Amygdala (tissue), 56 donors: Measurements from ENCODE around the gene FBLN1.
A peak's percentile ranks its signal among the peaks of the same experiment; 100 is the strongest.
"Not testable (repeated sequence)": the region's sequence is repeated elsewhere in the genome, so short reads cannot be mapped to it uniquely, and the experiment has no call there.

ENCODE experiments used
- DNase-seq, 56 donors: peaks; one replicate each; lab custom pipeline; 2025; lab: John Stamatoyannopoulos, UW

The FBLN1 gene, protein sequence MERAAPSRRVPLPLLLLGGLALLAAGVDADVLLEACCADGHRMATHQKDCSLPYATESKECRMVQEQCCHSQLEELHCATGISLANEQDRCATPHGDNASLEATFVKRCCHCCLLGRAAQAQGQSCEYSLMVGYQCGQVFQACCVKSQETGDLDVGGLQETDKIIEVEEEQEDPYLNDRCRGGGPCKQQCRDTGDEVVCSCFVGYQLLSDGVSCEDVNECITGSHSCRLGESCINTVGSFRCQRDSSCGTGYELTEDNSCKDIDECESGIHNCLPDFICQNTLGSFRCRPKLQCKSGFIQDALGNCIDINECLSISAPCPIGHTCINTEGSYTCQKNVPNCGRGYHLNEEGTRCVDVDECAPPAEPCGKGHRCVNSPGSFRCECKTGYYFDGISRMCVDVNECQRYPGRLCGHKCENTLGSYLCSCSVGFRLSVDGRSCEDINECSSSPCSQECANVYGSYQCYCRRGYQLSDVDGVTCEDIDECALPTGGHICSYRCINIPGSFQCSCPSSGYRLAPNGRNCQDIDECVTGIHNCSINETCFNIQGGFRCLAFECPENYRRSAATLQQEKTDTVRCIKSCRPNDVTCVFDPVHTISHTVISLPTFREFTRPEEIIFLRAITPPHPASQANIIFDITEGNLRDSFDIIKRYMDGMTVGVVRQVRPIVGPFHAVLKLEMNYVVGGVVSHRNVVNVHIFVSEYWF

DNA sequence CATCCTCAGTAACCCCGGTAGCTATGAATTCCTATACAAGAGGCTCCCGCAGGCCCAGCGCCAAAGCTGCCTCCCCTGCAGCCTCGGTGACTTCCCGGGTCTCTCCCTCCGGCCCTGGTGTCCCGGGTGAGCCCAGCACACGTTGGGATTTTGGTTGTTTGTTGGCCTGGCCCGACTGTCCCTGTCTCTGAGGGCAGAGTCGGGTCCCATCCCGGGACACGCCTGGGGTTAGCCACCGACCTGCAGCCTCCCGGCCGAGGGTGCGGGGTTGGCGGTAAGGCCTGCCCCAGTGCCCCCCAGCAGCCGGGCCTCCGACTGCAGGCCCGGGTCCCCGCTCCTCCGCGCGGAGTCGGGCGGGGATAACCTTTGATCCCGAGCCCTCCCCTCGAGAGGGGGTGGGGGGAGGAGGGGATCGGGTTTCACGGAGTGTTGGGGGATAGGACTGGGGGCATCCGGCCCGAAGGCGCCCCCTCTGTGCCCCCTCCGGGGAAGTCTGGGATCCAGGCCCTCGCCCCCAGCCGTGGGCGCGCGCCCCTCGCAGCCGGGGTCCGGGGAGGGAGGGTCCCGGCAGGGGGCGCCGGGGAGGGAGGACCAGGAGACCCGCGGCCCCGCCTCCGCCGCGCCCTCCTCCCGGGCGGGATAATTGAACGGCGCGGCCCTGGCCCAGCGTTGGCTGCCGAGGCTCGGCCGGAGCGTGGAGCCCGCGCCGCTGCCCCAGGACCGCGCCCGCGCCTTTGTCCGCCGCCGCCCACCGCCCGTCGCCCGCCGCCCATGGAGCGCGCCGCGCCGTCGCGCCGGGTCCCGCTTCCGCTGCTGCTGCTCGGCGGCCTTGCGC is at the start of gene FBLN1:
FBLN1 (plus strand) TSS at position 669 of the 835 bp plus-strand sequence; CDS start at position 772, 103 bp downstream.
- peak in 5 of 56 donors; percentile 10 to 47 (median 36) for DNase-seq

DNA sequence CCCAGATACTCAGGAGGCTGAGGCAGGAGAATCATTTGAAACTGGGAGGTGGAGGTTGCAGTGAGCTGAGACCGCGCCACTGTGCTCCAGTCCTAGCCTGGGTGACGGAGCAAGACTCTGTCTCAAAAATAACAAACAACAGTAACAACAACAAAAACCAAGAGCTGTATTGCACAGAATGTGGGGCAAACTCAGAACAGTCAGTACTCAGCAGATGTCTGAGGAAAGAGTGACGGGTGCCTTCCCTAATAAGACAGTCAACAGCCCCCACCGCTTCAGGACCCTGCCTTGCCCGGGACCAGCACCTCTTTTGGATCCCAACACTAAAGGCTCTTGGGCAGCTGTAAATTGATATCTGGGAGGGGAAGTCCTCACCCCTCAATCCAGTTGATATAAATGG is 48.9 kb upstream of the FBLN1 start:
- DNase-seq, result no peak

DNA sequence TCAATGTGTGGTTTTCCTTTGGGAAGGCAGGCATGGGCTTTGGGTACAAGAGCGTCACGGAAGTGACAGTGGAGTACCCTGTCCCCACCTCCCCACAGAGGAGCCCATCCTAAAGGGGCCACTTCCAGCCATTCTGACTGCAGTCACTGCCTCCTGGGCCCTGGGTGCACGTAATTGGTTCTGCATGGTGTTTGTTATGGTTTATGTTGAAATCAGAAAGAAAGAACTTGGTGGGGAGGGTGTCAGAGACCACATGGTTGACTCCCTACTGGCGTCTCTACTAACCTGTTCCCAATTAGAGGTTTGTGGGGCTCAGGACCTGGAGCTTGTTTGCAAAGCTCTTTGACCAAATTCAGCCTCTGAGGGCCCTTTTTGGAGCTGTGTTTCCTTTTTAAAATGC is 48.4 kb upstream of the FBLN1 start:
- no peak for DNase-seq

DNA sequence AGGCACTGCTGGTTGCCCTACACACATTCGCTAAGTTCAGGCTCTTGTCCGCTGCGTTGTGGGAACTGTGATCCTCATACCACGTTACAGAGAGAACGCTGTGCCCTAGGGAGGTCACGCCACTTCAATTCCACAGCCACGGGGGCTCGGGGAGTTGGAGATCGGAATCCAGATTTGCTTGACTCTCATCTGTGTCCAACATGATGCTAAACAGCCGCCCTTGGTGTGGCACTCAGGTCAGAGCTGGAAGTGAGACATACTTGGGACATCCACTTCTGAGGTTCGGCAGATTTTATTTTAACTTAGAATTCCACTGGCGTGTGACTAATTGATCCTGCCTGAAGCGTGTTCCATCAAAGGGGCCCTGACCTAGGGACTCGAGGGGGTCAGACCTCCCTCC is 47.5 kb upstream of the FBLN1 start:
- no peak for DNase-seq

DNA sequence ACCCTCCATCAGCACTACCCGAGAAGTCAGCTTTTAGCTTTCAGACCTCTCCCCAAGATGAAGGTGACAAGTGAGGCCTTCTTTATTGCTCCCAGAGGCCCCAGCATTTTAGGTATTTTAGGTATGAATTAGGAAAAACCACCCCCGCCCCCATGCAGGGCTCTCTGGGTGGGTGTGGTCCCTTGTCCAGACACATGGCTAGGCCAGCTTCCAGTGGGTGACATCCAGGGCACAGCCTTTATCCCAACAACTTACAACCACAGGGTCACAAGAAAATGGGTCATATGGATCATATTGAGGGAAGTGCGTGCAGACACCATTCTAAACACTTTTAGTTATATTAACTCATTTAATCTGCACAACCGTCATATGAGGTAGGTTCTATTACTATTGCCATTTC is 47.1 kb upstream of the FBLN1 start:
- no peak for DNase-seq

DNA sequence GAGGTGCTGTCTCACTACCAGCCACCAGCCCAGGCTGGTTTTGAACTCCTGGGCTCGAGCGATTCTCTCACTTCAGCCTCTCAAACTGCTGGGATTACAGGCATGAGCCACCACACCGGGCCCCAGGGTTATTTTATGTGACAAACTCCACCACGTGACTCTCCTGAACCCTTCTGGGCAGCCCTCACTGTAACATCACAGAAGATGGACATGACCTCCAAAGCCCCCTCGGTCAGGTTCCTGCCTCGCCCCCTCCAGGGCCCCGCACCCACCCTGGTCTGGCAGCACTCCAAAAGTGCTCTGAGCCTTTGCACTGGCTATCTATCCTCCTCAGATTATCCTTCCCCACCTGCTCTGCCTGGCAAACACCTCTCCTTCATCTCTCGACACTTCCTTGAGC is 45.9 kb upstream of the FBLN1 start:
- no peak for DNase-seq

DNA sequence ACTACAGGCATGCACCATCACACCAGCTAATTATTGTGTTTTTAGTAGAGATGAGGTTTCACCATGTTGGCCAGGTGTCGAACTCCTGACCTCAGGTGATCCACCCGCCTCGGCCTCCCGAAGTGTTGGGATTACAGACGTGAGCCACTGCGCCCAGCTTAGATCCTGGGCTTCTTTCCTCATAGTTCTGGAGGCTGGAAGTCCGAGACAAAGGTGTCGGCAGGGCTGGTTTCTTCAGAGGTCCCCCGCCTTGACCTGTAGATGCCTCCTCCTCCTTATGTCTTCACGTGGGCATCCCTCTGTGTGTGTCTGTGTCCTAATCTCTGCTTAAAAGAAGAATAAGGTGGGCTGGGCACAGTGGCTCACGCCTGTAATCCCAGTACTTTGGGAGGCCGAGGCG is 44.2 kb upstream of the FBLN1 start:
- no peak for DNase-seq

DNA sequence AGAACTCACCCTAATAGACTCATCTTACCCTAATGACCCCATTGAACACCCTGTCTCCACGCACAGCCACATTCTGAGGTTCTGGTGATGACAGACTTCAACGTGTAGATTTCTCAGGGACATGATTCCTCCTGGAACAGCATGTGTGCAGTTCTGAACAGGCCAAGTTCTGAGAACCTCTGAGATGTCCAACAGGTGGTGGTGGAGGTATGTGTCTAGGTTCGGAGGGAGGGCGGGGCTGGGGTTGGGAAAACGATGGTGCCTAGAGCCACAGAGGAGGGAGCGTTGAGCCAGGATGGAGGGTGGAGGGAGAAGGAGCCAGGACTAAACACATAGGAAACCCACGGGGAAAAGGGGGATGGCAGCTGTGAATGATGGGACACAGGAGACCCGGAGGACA is 43.4 kb upstream of the FBLN1 start:
- no peak for DNase-seq

DNA sequence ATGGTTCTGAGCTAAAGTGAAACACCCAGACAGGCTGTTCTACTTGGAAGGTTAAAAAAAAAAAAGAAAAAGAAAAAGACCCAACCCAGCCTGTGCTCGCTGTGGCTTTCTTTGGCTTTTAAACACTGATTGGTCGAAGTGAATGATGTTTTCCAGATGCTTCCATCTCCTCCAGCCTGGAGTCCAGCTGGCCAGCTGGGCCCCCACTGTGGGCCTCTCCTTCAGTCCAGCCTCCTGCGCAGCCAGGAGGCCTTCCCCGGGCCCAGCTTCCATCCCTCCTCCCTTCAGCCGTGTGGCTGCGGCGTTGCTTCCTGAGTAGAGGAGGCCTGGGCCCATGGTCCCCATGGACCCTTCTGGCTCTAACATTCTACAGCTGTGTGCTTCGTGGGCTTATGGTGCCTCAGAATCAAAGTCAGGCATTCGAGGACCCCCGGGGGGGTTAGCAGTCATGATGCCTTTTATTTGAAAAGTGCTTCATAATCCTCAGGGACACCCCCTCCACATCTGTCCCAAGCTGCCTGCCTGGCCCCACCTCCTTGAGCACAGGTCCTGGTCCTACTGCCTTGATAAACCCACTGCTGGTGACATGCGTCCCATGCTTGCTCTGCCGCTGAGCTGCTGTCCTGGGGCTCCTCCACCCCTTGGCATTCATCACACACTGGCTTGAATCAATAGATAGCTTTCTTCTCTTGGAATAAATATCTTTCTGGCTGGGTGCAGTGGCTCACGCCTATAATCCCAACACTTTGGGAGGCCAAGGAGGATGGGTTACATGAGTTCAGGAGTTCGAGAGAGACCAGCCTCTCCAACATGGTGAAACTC is 42.2 kb upstream of the FBLN1 start:
- no peak for DNase-seq

DNA sequence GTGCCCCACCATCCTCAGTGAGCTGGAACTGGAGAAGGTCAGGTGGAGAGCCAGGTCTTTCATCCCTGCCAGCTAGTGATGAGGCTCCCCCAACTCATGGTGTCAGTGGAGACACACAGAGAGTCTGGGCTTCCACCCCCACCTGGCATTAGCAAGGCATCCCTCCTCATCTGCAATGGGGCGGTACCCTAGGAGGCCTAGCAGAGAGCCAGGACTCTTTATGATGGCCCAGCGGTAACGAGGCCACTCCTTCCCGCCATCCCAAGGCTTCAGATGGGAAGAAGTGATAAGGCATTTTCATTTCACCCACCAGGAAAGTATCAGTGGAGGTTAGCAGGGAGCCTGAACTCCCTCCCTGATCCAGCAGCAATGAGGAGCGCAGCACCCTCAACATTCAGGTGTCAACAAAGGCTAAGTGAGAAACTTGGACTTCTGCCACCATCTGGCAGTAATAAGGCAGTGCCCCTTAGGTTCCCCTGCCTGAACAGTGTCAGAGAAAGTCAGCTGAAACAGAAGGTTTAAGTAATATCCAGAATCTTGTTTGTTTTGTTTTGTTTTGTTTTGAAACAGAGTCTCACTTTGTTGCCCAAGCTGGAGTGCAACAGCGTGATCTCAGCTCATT is 40.5 kb upstream of the FBLN1 start:
- no peak for DNase-seq

DNA sequence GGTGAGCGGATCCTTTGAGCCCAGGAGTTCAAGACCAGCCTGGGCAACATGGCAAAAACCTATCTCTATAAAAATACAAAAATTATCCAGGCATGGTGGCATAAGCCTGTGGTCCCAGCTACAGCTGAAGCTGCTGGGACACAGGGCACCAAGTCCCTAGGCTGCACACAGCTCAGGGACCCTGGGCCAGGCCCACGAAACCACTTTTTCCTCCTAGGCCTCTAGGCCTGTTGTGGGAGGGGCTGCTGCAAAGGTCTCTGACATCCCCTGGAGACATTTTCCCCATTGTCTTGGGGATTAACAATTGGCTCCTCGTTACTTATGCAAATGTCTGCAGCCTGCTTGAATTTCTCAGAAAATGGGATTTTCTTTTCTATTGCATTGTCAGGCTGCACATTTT is 39.0 kb upstream of the FBLN1 start:
- DNase-seq, result not testable (repeated sequence)

DNA sequence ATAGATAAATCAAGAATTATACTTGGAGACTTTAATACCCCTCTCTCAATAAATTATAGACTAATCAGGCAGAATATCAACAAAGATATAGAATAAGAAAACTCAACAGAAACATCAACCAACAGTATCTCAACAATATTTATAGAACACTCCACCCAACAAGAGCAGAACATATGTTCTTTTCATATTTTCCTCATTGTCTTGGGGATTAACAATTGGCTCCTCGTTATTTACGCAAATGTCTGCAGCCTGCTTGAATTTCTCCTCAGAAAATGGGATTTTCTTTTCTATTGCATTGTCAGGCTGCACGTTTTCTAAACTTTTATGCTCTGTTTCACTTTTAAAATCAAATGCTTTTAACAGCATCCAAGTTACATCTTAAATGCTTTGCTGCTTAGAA is 37.0 kb upstream of the FBLN1 start:
- no peak for DNase-seq

DNA sequence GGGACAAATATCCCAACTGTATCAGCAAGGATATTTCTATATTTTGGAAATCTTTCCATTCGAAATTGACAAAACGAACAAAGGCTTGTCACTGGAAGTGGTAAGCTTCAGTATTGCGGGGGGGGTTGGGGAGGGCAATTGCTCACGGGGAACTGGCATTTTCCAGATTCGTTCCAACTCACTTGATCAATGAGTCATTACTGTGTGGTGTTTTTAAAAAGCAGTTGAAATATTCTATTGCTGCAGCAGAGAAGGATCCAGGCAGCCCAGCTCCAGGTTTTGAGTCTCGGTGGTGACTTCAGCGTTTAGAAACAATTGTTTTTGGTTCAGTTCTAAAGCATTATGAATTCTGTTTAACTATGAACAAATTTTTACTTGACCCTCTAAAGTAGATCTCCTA is 33.8 kb upstream of the FBLN1 start:
- no peak for DNase-seq

DNA sequence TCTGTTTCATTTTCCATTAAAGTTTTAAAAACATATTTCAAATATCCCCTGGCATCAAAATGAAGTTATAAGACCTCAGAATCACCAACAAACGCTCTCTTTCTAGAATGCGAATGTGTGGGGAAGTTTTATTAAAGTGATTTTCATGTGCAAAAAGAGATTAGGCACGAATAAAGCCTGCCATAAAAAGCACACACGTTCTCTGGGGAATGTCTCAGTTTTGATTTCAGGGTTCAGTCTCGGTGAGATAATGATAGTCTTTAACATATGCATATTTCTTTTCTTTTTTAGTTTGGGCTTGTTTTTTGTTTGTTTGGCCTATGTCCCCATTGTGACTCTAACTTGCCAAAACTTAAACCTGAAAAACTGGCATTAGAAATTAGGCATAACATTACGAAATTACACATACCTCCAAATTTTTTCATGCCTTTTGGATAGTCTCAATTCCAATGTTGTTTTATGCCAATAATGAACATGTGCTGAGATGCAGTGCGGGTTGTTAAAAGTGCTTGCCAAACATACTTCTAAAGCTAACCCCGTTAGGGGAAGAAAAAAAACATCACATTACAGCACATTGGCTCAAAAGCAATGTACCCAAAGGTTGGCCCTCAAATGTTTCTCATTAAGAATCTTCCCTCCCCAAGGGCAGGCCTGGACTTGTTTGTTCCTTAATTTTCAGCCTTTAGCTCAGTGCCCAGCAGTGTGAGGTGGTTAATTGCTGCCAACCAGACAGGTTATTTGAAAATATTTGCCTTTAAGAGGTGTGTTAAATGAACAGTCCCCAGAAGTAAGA is 33.2 kb upstream of the FBLN1 start:
- peak in 2 of 56 donors; percentile 7 to 18 for DNase-seq

DNA sequence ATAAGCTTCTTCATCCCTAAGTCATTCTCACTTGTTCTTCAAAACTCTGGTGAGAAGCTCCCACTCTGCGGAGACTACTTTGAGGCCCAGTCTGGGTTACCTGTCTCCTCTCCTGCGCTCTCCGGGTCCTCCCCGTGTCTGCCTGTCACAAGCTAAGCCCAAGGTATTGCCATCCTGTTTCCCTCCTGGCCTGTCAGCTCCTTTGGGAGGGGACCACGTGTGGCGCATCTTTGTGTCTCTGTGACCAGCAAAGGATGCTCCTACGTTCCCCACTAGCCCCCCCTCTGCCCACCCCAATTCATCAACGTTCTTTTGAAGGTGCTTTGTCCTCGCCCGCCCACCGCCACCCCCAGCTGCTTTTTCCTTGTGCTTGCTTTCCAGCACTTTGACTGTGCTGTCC is 31.8 kb upstream of the FBLN1 start:
- no peak for DNase-seq

DNA sequence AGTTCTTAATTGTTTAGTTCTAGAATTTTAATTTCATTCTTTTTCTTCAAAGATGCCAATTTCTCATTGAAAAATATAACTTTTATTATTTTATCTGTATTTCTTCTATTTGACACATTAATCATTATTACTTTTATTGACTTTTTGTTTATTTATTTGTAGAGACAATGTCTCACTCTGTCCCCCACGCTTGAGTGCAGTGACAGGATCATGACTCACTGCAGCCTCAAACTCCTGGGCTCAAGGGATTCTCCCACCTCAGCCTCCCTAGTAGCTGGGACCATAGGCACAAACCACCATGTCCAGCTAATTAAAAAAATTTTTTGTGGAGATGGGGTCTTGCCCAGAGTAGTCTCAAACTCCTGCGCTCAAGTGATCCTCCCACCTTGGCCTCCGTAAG is 30.3 kb upstream of the FBLN1 start:
- no peak for DNase-seq

DNA sequence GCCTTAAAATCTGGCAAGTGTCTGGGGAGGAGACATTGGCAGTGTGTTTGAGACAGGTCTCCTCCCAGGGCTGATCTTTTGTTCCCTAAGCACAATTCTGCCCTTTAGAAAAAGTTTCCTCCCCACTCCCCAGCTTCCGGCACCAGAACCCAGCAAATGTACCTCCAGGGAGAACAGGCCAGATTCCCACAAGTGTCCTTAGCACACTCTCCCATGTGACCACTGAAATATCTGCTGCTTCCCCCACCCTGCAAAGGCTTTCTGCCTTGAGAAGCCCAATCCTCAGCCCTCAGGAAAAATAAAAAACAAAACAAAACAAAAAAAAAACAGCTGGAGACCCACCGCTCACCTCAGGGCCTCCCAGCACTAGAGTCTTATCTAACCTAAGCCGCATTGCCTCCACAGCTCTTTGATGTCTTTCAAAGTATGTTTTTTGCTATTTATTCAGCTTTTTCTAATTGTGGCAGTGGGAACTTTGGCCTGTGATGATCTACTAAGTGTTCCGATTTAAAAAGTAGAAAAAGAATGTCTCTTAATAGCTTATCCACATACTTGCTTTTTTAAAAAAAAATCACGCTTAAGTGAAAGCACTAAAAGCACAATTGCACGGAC is 29.0 kb upstream of the FBLN1 start:
- no peak for DNase-seq

DNA sequence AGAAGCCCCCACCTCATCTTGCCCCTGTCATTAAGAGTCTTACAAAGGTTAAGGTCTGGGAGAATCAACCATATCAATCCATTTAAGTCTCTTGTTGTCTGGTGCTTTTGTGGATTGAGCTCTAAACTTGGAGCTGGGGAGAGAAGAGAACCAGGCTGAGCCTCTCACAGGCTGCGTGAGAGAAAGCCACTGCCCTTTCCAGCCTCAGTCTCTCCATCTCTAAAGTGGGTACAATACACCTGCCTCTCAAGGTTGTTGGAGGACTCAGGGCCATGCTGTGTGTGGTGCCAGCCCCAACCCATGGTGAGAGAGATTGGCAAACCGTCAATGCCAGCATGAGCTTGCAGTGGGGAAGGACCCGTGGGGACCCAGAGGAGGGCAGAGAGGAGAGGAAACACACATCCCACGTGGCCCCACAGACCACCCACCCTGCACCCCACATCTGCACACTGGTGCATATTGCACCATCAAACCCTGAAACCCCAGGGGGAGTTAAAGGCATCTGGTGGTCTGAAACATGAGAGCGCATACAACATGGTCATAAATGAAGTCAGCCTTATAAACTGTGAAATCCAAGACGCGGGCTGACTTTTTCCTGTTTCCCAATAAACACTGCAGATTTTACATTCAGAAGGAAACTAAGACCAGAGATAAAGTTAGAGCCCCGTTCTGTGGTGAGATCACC is 27.5 kb upstream of the FBLN1 start:
- DNase-seq, result no peak
